BE2C (cell line): ENCODE data around the gene RNF167.
A peak's percentile ranks its signal among the peaks of the same experiment; 100 is the strongest.

Experiments
- DNase-seq: peaks from one replicate; pipeline ENCODE4 v3.0.0-alpha.2; 2020
- H3K27me3 ChIP-seq: fragments of 250-450 bp; sonication (Bioruptor Pico); 2 replicates; pipeline ENCODE4 v1.5.1; 2020; ENCODE audit warnings: mild to moderate bottlenecking
- H3K36me3 ChIP-seq: fragments of 250-450 bp; sonication (Bioruptor Pico); 2 replicates; pipeline ENCODE4 v1.5.1; 2020; ENCODE audit warnings: mild to moderate bottlenecking
- H3K4me1 ChIP-seq: fragments of 250-450 bp; sonication (Bioruptor Pico); 2 replicates; pipeline ENCODE4 v1.5.1; 2020
- H3K4me3 ChIP-seq: 2 replicates; pipeline ENCODE4 v1.5.1; 2011; ENCODE audit warnings: low read depth, low read length
- H3K9me3 ChIP-seq: fragments of 250-450 bp; sonication (Bioruptor Pico); 2 replicates; pipeline ENCODE4 v1.5.1; 2020
- TF ChIP-seq, protein P1 (sequence below): IDR thresholded peaks from 2 replicates; pipeline ENCODE4 v1.5.1; 2012; ENCODE audit warnings: mild to moderate bottlenecking, low read depth, low read length

RNF167 gene

DNA sequence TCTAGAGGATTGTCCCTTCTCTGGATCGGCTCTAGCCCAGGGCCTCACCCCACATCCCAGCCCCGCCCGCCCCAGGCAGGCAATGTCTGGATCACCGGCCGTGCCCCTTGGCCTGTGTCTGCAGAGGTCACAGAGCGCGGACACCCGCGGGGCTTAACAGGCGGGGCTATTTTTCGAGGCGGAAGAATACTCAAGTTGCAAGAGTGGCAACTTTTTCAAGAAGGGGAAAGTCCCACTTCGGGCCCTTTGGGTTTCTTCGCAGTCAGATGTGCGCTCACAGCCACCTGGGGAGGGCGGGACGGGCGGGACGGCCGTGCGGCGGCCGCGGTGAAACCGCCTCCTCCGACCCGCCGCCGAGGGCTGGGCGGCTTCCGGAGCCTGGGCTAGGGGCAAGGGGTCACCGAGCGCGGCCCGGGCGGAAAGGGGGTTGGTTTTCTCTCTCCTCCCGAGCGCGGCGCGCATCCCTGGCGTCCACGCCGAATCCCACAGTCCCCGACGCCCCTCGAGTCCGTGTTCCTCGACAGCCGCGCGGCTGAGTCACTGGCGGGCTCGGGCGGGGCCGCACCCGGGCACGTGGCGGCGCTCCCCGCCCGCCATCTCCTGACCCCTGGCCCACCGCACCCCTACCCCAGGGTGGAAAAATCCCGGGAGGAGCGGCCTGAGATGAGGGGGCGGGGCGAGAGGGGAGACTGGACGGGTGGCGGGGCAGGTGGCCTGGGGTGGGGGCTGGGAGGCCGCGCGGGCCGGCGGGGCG is 9.4 kb downstream of the RNF167 start:
- Histone ChIP-seq H3K4me3 (peak overlapping the region; percentile 77), H3K27me3 (no peaks in the 10 kb centered on the region), H3K4me1 (peaks cover 4% of the 10 kb centered on the region), H3K9me3 (no peaks in the 10 kb centered on the region), H3K36me3 (peaks cover 21% of the 10 kb centered on the region)
- TF ChIP-seq, protein P1, sequence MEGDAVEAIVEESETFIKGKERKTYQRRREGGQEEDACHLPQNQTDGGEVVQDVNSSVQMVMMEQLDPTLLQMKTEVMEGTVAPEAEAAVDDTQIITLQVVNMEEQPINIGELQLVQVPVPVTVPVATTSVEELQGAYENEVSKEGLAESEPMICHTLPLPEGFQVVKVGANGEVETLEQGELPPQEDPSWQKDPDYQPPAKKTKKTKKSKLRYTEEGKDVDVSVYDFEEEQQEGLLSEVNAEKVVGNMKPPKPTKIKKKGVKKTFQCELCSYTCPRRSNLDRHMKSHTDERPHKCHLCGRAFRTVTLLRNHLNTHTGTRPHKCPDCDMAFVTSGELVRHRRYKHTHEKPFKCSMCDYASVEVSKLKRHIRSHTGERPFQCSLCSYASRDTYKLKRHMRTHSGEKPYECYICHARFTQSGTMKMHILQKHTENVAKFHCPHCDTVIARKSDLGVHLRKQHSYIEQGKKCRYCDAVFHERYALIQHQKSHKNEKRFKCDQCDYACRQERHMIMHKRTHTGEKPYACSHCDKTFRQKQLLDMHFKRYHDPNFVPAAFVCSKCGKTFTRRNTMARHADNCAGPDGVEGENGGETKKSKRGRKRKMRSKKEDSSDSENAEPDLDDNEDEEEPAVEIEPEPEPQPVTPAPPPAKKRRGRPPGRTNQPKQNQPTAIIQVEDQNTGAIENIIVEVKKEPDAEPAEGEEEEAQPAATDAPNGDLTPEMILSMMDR: no peak
- peak; percentile 75 for DNase-seq

DNA sequence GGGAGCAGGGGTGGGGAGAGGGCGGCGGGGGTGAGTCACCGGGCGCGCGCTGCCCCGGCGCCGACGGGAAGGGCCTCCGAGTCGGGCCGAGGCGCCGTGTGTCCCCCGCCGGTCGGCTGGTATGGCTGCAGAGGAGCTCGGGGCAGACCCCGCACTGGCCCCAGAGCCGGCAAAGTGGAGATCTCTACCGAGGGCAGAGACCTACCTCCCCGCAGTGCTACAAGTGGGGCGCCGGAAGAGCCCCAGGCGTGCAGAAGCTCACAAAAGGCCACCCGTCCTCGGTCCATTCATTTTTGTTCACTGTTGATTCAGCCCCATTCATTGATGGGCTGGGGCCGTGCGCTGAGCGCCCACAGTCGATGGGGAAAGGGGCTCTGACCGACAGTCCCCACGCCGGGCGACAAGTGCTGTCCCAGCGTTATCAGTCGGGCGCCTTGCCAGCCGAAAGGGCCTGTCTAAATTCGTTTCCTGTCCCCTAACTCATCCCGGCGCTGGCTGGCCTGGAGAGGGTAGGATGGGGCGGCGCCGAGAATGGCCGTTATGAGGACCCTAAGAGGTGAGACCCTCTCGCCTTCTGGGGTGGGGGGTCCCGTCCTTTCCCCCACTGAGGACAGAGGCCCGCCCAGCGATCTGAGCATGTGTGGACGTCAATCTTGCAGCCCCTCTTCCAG is 10.1 kb downstream of the RNF167 start:
- no peaks in the 10 kb centered on the region for H3K27me3 ChIP-seq
- TF ChIP-seq, protein P1: no peak
- H3K36me3 ChIP-seq: peaks cover 13% of the 10 kb centered on the region
- H3K4me1 ChIP-seq: peaks cover 4% of the 10 kb centered on the region
- peak overlapping the region; percentile 56 for H3K4me3 ChIP-seq
- no peaks in the 10 kb centered on the region for H3K9me3 ChIP-seq
- DNase-seq: peak; percentile 79

DNA sequence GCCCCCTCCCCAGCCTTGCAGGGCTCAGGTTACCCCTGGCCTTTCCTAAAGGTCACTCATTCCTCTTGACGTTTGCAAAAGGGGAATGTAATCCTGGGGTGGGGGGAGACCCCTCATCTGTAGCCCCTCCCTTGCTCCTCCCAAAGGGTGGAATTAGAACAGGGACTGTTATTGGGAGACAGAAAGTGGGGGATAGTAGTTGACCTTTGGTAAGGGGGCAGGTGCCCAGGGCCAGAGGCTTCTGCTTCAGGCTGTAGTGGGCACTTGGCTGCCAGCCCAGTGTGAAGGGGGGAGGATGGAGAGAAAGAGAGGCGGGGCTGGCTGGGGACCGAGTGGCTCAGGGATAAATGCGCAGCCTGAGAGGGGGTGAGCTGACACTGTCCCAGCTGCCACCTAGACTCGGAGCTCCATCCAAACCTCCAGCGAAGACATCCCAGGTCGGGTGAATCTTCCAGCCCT is 10.7 kb downstream of the RNF167 start, which contains the start of gene ENO3:
TSS of gene ENO3 (plus strand) at position 374 of the 459 bp plus-strand sequence. CDS start 711 bp downstream, outside the sequence.
- peaks cover 4% of the 10 kb centered on the region; the same call in 1 of the 2 replicates for H3K4me1 ChIP-seq
- no peaks in the 10 kb centered on the region for H3K9me3 ChIP-seq
- TF ChIP-seq, protein P1: no peak
- peaks cover 10% of the 10 kb centered on the region for H3K36me3 ChIP-seq
- DNase-seq: peak; percentile 59
- H3K4me3 ChIP-seq: peak within 1 kb of the TSS; percentile 56
- H3K27me3 ChIP-seq: no peaks in the 10 kb centered on the region

DNA sequence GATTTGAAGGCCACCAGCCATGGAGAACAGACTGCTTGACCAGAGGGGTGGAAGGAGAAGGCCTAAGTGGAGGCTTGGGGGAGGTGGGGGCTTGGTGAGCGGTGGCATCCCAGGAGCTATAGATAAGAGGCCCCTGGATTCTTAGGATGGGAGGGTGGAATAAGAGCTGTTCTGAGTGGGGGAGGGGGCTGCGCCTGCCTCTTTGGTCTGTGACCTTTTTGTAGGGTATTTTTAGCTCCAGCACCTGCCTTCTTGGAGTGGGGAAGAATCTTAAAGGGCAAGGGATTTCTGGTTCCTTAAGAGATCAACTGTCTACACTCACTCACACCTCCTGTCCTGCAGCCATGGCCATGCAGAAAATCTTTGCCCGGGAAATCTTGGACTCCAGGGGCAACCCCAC is 11.4 kb downstream of the RNF167 start:
- Histone ChIP-seq H3K4me3 (peak overlapping the region; percentile 56; the same call in 1 of the 2 replicates), H3K9me3 (no peaks in the 10 kb centered on the region), H3K4me1 (peaks cover 4% of the 10 kb centered on the region; the same call in 1 of the 2 replicates), H3K27me3 (no peaks in the 10 kb centered on the region), H3K36me3 (peaks cover 4% of the 10 kb centered on the region)
- no peak for DNase-seq
- TF ChIP-seq, protein P1: no peak

DNA sequence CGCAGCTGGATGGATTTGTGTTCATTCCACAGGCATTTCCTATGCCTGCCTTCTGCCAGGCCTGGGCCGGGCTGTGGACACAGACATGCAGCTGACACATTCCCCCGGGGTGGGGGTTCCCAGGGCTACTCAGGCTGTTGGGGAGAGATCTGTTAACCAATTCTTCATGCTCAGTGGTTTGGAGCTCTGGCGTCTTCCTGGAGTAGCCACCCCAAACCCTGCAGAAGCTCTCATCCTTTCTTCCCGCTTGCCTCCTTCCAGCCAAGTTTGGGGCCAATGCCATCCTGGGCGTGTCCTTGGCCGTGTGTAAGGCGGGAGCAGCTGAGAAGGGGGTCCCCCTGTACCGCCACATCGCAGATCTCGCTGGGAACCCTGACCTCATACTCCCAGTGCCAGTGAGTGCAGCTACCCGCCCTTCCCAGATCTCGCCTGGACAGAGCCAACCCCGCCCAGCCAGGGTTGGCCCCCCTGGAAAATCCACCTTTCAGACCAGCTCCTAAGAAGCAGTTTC is 13.4 kb downstream of the RNF167 start:
- TF ChIP-seq, protein P1: no peak
- DNase-seq: no peak
- Histone ChIP-seq H3K36me3 (no peaks in the 10 kb centered on the region), H3K4me1 (peaks cover 4% of the 10 kb centered on the region; the same call in 1 of the 2 replicates), H3K27me3 (no peaks in the 10 kb centered on the region), H3K4me3 (no peak overlapping the region), H3K9me3 (no peaks in the 10 kb centered on the region)
